HCT116 (cell line): ENCODE data around the gene MGAT4C. TPM values are rescaled to one million over a fixed set of nuclear protein-coding genes. Genes with fewer than 3 reads are reported as not detected.

Source experiments
- ATAC-seq: fragments of 200-7000 bp; cut with Tn5 transposase; 2 replicates; pipeline ENCODE4 v1.9.1; 2020; ENCODE audit warnings: mild to moderate bottlenecking, moderate library complexity
- BruUV-seq: library from RNA; stranded (reverse); fragments of 400-500 nt; replicated peaks from 2 replicates; lab custom pipeline; 2021; lab: Mats Ljungman, UMichigan
- CTCF ChIA-PET: fragments of 300-600 bp; sonication (Branson Sonifier 250); formaldehyde crosslinking; loops from one replicate; lab custom pipeline; 2021; ENCODE audit warnings: antibody characterized with exemption; lab: Charles Lee
- POLR2A ChIA-PET: fragments of 300-600, 350-600 bp; sonication (Branson Sonifier 250); formaldehyde crosslinking; loops from one replicate; lab custom pipeline; 2021; ENCODE audit warnings: antibody characterized with exemption; lab: Charles Lee
- RAD21 ChIA-PET, 2 experiments: fragments of 300-600 bp; sonication (Branson Sonifier 250); formaldehyde crosslinking; loops; one replicate each; lab custom pipeline; 2023; ENCODE audit warnings: low total read pairs in 2 of 2; ENCODE audit not compliant: uncharacterized antibody in 2 of 2, unreplicated experiment in 2 of 2, low non-redundant PET in 1 of 2; lab: Charles Lee
- DNase-seq: peaks from one replicate; pipeline ENCODE4 v3.0.0-alpha.2; 2010; ENCODE audit warnings: low read depth, low spot score
- H2AFZ ChIP-seq: fragments of 200-600 bp; shearing (Covaris generic), sonication (generic); 2 replicates; pipeline ENCODE4 v1.6.1; 2017; ENCODE audit warnings: low read depth, mixed run types, mixed read lengths, antibody characterized with exemption, low read length; ENCODE audit not compliant: poor library complexity, severe bottlenecking
- H3K27ac ChIP-seq: 2 replicates; pipeline ENCODE4 v1.5.1; 2012; ENCODE audit warnings: low read depth, low read length
- H3K27me3 ChIP-seq: fragments of 200-600 bp; sonication (generic); 2 replicates; pipeline ENCODE4 v1.6.1; 2016; ENCODE audit warnings: mixed run types, low read length, mixed read lengths; ENCODE audit not compliant: insufficient read depth
- H3K36me3 ChIP-seq, 2 experiments: fragments of 200-500 bp in 1 of 2; fragments of 200-600 bp in 1 of 2; sonication (Bioruptor generic) in 1 of 2; sonication (generic) in 1 of 2; 2 replicates each; pipeline versions ENCODE4 v1.5.1 to v1.6.1; 2014 to 2016; ENCODE audit warnings: low read length in 2 of 2, inconsistent platforms in 1 of 2, mixed read lengths in 1 of 2, mixed run types in 1 of 2; ENCODE audit not compliant: insufficient read depth in 2 of 2, control insufficient read depth in 1 of 2
- H3K4me1 ChIP-seq, 2 experiments: fragments of 200-600 bp in 1 of 2; sonication (generic) in 1 of 2; 2 replicates each; pipeline versions ENCODE4 v1.5.1 to v1.6.1; 2012 to 2017; ENCODE audit warnings: low read length in 2 of 2, inconsistent platforms in 1 of 2, mild to moderate bottlenecking in 1 of 2, mixed read lengths in 1 of 2, mixed run types in 1 of 2, moderate library complexity in 1 of 2; ENCODE audit not compliant: insufficient read depth in 2 of 2, control insufficient read depth in 1 of 2
- H3K4me2 ChIP-seq: fragments of 200-600 bp; sonication (generic); 2 replicates; pipeline ENCODE4 v1.6.1; 2017; ENCODE audit warnings: mixed run types, low read length, mixed read lengths
- H3K4me3 ChIP-seq, 2 experiments: fragments of 200-600 bp in 1 of 2; sonication (generic) in 1 of 2; replicated peaks in 1 of 2; 2 replicates each; pipeline ENCODE4 v1.5.1; 2011 to 2016; ENCODE audit warnings: low read length in 2 of 2, control low read depth in 1 of 2, low read depth in 1 of 2, mild to moderate bottlenecking in 1 of 2, mixed read lengths in 1 of 2, mixed run types in 1 of 2
- H3K79me2 ChIP-seq: fragments of 200-600 bp; sonication (generic); 2 replicates; pipeline ENCODE4 v1.6.1; 2017; ENCODE audit warnings: mild to moderate bottlenecking, mixed run types, low read length, moderate library complexity, mixed read lengths; ENCODE audit not compliant: insufficient read depth
- H3K9ac ChIP-seq: fragments of 200-600 bp; sonication (generic); 2 replicates; pipeline ENCODE4 v1.6.1; 2016; ENCODE audit warnings: low read length, mixed read lengths
- H3K9me2 ChIP-seq: fragments of 200-600 bp; sonication (generic), shearing (Covaris generic); 2 replicates; pipeline ENCODE4 v1.6.1; 2017; ENCODE audit warnings: mixed run types, mild to moderate bottlenecking, moderate library complexity; ENCODE audit not compliant: insufficient read depth
- H3K9me3 ChIP-seq, 2 experiments: fragments of 200-500 bp in 1 of 2; fragments of 200-600 bp in 1 of 2; sonication (Bioruptor generic) in 1 of 2; sonication (generic) in 1 of 2; 2 replicates each; pipeline ENCODE4 v1.6.1; 2014 to 2017; ENCODE audit warnings: low read length in 2 of 2, mixed read lengths in 2 of 2, inconsistent platforms in 1 of 2, low read depth in 1 of 2, mild to moderate bottlenecking in 1 of 2, mixed run types in 1 of 2, moderate library complexity in 1 of 2; ENCODE audit not compliant: control insufficient read depth in 1 of 2, insufficient read depth in 1 of 2
- H4K20me1 ChIP-seq: fragments of 200-600 bp; sonication (generic), shearing (Covaris generic); 2 replicates; pipeline ENCODE4 v1.6.1; 2017; ENCODE audit warnings: mixed run types, mild to moderate bottlenecking, moderate library complexity; ENCODE audit not compliant: insufficient read depth
- CBX3 ChIP-seq: IDR thresholded peaks from 2 replicates; pipeline ENCODE4 v1.6.1; 2012; ENCODE audit warnings: low read depth
- EGR1 ChIP-seq: IDR thresholded peaks from 2 replicates; pipeline ENCODE4 v1.6.1; 2012; ENCODE audit warnings: low read depth
- EZH2 ChIP-seq: fragments of 200-600 bp; sonication (generic); IDR thresholded peaks from 2 replicates; pipeline ENCODE4 v1.6.1; 2017; ENCODE audit warnings: antibody characterized with exemption, mixed run types
- EZH2phosphoT487 ChIP-seq: fragments of 200-600 bp; IDR thresholded peaks from 2 replicates; pipeline ENCODE4 v1.6.1; 2018; ENCODE audit warnings: antibody characterized with exemption, borderline replicate concordance
- POLR2A ChIP-seq: IDR thresholded peaks from 2 replicates; pipeline ENCODE4 v1.7.0; 2011; ENCODE audit warnings: borderline replicate concordance; ENCODE audit not compliant: insufficient read depth, insufficient read length; ENCODE audit errors: extremely low read depth
- SRF ChIP-seq: IDR thresholded peaks from 2 replicates; pipeline ENCODE4 v1.6.1; 2012; ENCODE audit warnings: low read depth
- TCF7L2 ChIP-seq: IDR thresholded peaks from 2 replicates; pipeline ENCODE4 v1.7.0; 2011; ENCODE audit warnings: borderline replicate concordance, inconsistent platforms; ENCODE audit not compliant: insufficient read depth, insufficient read length; ENCODE audit errors: extremely low read depth
- YY1 ChIP-seq: IDR thresholded peaks from 2 replicates; pipeline ENCODE4 v1.6.1; 2011; ENCODE audit warnings: low read length, low read depth, moderate library complexity, mild to moderate bottlenecking; ENCODE audit not compliant: insufficient replicate concordance; ENCODE audit errors: extremely low read depth
- ZFX ChIP-seq: fragments of 450-650 bp; IDR thresholded peaks from 2 replicates; pipeline ENCODE4 v1.6.1; 2017
- intact Hi-C: fragments of 100-400 bp; cut with micrococcal nuclease; formaldehyde crosslinking; loops from 2 replicates; pipeline ENCODE4 v1.10.0; 2022
- total RNA-seq: library from RNA; stranded (reverse); gene quantifications from one replicate; pipeline ENCODE4 v1.2.1, GENCODE V29; 2021; ENCODE audit not compliant: unreplicated experiment
- TF ChIP-seq, protein P1 (sequence below): IDR thresholded peaks from 2 replicates; pipeline ENCODE4 v1.6.1; 2012

The MGAT4C gene
- total RNA-seq, 1 experiment from 2014 or later, result not detected

- Histone ChIP-seq H3K4me1 (no peaks in the 10 kb centered on the region), H3K9me3 (no peaks in the 10 kb centered on the region), H3K9ac (no peak overlapping the region), H3K4me2 (no peak overlapping the region), H3K27me3 (no peaks in the 10 kb centered on the region), H3K27ac (no peak overlapping the region), H3K36me3 (no peaks in the 10 kb centered on the region), H4K20me1 (no peaks in the 10 kb centered on the region), H3K9me2 (no peaks in the 10 kb centered on the region), H3K79me2 (no peaks in the 10 kb centered on the region), H2AFZ (peak overlapping the region; percentile 4), H3K4me3 (no peak overlapping the region)
- RAD21 ChIA-PET, result no interaction called here
- intact Hi-C loops, result no loop called here
- ATAC-seq (no peak), DNase-seq (no peak)
- POLR2A ChIA-PET, result no interaction called here
- no TSS peak for BruUV-seq
- CTCF ChIA-PET, result no interaction called here
- TF ChIP-seq CBX3 (no peak), YY1 (no peak), SRF (no peak), EGR1 (no peak), POLR2A (no peak), TCF7L2 (no peak), EZH2 (no peak)
- TF ChIP-seq, protein P1, sequence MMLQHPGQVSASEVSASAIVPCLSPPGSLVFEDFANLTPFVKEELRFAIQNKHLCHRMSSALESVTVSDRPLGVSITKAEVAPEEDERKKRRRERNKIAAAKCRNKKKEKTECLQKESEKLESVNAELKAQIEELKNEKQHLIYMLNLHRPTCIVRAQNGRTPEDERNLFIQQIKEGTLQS, result no peak
These were observed 111.0 kb downstream of the MGAT4C start for GRCh38 chr12:86145156-86145555.

- no peak for TF ChIP-seq TCF7L2
- TF ChIP-seq EZH2phosphoT487, result no peak
- TF ChIP-seq CBX3, result no peak
- no peak for TF ChIP-seq ZFX
- ChIA-PET RAD21 (no interaction called here), POLR2A (no interaction called here), CTCF (no interaction called here)
- no peak for ATAC-seq
- Histone ChIP-seq H3K4me1 (peaks cover 0 to under 1% of the 10 kb centered on the region in 2 experiments; a peak in 2 of 4 replicates), H3K36me3 (no peaks in the 10 kb centered on the region), H4K20me1 (no peaks in the 10 kb centered on the region), H3K79me2 (no peaks in the 10 kb centered on the region), H3K9ac (no peak overlapping the region), H3K4me2 (no peak overlapping the region), H3K27ac (no peak overlapping the region), H3K9me3 (no peaks in the 10 kb centered on the region), H2AFZ (no peak overlapping the region), H3K4me3 (no peak overlapping the region), H3K27me3 (no peaks in the 10 kb centered on the region), H3K9me2 (no peaks in the 10 kb centered on the region)
- intact Hi-C loops, result no loop called here
- DNase-seq, result no peak
- no TSS peak for BruUV-seq
These were observed 113.0 kb downstream of the MGAT4C start for GRCh38 chr12:86143162-86143561.
